Ecto neural progenitor cell (in vitro differentiated cells): ENCODE measurements around the gene COL18A1.

Experiments
- DNase-seq: peaks from one replicate; pipeline ENCODE4 v3.0.0-alpha.2; 2018; ENCODE audit warnings: low spot score

COL18A1 gene

DNA sequence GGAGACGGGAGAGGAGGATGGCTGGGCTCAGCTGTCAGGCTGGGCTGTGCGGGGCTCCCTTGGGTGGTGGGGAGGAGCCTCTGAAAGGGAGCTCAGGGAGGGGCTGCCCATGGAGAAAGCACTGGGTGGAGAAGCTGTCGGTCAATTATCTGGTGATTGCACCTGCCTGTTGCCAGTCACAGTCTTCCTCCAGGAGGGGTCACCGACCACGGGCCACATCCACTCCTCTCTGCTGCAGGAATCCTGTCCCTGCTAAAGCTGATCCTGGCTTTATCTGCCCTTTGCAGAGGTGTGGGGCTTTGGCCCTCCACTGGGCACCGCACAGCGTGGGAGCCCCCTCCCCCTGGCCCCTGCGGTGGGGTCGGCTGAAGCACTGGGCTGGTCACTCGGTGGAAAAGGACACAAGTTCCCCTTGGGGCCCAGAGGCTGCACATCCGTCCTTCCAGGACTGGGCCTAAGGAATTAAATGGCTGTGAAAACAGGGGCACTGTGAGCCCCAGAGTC is 21.8 kb upstream of the COL18A1 start:
- DNase-seq, result no peak

- no peak for DNase-seq
Measured at GRCh38 chr21:45383615-45384201, 21.3 kb upstream of the COL18A1 start.

- DNase-seq, result no peak
Measured at GRCh38 chr21:45384656-45385548, 20.1 kb upstream of the COL18A1 start.

GRCh38 chr21:45385549-45386050 is 19.4 kb upstream of the COL18A1 start:
- DNase-seq, result no peak

GRCh38 chr21:45386336-45386727 is 18.6 kb upstream of the COL18A1 start:
- no peak for DNase-seq

DNA sequence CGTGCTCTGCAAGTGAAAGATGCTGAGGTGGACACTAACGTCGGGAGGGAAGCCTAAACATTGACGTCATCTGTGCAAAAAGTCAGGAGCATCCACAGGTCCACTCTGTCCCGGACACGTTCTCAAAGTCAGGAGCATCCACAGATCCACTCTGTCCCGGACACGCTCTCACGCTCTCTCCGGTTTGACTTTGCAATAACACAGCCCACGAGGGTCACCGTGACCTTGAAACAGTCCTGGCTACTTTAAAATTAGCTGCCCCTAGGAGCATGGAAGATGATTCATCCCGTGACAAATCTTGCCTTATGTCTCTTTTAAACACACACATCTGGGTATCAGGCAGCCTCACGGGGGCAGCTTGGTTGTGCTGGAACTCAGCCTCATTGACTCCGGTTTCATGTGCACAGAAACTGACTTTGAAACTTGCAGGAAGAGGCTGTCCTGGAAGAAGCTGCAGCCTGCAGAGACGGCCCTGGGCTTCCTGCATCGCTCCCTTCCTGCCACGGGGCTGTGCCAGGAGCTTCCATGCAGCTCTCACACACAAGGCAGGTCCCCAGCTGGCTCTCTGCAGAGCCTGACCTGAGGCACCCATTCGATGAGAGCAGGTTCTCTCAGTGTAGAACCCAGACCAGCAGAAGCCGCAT is 18.1 kb upstream of the COL18A1 start:
- DNase-seq, result no peak

GRCh38 chr21:45387506-45387905 is 17.5 kb upstream of the COL18A1 start:
- DNase-seq, result no peak

DNA sequence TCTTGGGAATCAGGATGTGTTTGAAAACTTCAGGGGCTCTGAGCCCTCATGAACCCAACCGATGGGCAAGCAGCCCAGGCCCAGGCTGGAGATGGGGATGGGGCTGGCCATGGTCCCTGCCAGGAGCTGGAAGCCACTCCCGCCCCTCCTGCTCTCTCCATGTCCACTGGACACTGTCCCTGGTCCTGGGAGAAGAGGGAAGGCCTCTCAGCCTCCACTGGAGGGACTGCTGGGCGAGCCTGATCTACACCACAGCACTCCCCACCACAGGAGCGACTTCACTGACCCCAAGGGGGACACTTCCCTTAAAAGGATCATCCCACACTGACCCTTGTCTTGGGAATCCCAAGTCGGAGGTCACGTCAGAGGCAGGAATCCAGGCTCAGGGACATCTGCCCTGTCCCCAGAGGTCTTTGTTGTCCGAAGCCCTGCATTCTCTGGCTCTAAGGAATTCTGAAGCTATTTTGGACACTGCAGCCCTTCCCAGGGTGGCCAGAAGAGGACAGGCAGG is 16.9 kb upstream of the COL18A1 start:
- DNase-seq, result no peak

DNA sequence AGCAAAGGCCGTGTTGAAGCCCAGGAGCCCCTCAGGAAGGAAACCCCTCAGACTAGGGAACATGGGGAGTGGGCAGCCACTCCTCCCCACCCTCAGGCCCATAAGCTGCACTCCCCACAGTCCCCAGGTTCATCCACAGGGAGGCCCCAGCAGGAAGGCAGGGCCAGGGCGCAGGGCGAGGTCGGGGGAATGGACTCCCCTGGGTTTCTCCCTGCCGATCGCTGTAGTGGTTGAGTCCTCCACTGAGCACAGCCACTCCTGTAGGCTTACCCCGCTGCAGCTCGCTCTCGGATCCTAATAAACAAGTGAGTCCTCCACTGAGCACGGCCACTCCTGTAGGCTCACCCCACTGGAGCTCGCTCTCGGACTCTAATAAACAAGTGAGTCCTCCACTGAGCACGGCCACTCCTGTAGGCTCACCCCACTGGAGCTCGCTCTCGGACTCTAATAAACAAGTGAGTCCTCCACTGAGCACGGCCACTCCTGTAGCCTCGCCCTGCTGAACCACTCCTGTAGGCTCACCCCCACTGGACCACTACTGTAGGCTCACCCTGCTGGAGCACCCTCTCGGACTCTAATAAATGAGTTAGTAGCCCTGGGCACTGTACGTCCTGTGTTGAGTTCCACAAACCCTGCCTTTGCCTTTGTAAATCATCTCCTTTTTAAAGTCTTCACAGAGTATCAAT is 16.2 kb upstream of the COL18A1 start:
- no peak for DNase-seq

- DNase-seq, result no peak
Measured at GRCh38 chr21:45390121-45390751, 14.7 kb upstream of the COL18A1 start.

DNA sequence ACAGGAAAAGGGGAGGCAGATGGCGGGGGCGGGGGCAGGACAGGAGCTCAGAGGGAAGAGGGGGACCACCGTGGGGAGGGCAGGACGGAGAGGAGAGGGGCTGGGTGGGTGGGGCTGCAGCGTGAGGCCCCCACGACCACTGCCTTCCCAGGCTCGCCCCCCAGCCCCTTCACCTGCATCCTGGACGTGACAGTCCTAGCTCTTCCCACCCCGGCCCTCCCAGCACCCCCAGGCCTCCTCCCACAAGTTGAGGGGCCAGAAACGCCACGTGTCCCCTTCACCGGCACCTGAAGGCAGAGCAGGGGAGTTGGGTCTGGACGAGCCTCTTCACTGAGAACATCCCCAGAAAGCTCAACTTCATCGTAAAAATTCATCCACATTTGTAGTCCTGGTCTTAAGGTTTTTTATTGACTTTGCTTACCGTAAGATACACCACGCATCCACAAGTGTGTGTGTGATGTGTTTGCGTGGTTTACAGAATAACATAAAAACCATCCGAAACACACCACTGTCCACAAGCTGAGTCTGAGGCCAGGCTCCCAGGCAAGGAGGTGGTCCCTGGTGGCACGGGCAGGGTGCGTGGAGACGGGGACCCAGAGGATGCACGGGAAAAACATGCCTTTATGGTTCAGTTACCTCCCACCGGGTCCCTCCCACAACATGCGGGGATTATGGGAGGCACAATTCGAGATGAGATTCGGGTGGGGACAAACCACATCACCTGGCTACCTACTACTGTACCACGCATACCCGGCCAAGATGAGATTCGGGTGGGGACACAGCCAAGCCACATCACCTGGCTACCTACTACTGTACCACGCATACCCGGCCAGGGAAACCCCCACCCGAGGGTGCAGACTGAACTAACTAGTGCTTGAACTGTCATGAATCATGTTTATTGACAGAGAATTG is 13.9 kb upstream of the COL18A1 start:
- DNase-seq, result no peak

GRCh38 chr21:45391743-45392572 is 13.0 kb upstream of the COL18A1 start:
- no peak for DNase-seq

GRCh38 chr21:45392573-45392971 is 12.4 kb upstream of the COL18A1 start:
- no peak for DNase-seq

DNA sequence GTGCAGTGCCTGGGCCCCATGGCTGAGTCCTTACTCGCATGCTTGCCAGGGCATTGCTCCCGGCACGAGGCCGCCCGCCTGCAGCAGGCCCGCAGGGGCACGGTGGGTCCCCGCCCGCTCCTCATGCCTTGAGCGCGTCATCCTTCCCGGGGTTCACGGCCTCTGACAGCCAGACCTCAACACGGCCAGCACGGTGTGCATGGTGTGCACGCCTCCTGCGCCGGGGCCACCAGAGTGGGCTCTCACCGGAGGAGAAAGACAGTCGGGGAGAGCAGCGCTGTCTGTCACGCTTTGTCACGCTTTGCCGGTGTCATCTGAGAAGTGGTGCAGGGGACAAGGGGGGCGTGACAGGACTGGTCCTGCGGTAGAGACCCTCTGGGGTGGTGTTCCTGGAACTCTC is 11.9 kb upstream of the COL18A1 start:
- DNase-seq, result no peak

DNA sequence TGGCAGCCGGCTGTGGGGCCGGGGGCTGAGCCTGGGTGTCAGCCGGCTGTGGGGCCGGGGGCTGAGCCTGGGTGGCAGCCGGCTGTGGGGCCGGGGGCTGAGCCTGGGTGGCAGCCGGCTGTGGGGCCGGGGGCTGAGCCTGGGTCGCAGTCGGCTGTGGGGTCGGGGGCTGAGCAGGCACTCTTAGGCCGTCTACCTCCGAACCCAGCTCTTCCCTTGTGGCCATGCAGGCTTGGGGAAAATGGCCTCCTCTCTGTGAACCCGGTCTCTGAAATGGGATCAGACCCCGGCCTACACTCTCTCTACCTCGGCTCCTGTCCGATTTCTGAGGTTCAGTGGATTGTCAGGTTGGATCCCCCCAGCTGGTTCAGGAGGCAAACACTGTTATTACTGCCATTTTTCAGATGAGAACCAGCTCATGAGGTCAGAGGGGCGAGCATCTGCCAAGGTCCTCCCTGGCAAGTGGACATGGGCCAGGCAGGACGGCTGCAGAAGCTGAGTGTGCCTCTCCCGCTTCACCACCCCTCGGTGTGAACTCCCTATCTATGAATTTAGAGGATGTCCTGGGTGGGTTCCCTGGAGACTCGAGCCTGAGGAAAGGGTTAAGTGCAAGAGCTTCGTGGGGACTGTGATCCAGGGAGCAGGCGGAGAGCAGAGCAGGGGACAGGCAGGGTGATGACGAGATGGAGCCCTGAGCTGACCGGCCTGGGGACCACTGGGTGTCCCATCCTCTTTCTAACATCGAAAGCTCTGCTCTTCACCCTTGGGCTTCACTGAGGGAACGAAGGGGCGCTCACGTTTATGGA is 10.9 kb upstream of the COL18A1 start:
- no peak for DNase-seq

GRCh38 chr21:45396620-45396995 is 8.4 kb upstream of the COL18A1 start:
- DNase-seq, result no peak

DNA sequence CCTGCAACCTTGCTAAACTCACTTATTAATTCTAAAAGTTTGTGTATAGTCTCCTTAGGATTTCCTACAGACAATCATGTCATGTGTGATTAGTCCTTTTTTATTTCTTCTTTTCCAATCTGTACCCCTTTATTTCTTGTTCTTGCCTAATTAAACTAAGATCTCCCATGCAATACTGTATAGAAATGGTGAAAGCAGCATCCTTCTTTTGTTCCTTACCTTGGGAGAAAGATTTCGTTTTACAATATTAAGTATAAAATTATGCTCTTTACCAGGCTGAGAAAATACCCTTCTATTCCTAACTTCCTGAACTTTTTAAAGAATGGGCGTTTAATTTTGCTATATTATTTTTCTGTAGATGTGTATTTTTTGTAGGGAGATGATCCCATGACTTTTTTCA is 7.6 kb upstream of the COL18A1 start:
- DNase-seq, result no peak

- DNase-seq, result no peak
Measured at GRCh38 chr21:45401054-45401518, 3.9 kb upstream of the COL18A1 start.
